ENCODE data around the gene SSC5D. TPM values are rescaled to one million over a fixed set of nuclear protein-coding genes. Genes with fewer than 3 reads are reported as not detected.
"Not testable (repeated sequence)": the region's sequence is repeated elsewhere in the genome, so short reads cannot be mapped to it uniquely, and the experiment has no call there.

The SSC5D gene
- polyA plus RNA-seq, 3 donors = 0.08 TPM; not detected in 2

- H3K27me3 Mint-ChIP-seq (ENCODE audit: low read depth in 3 of 3) = peaks cover 14 to 23% (median 21%) of the 10 kb centered on the region in 3 donors
- Histone ChIP-seq H3K27ac (ENCODE audit: low read depth in 1 of 2, low read length in 2 of 2) (no peak overlapping the region), H2AFZ (ENCODE audit: insufficient read depth, low read depth, low read length, poor library complexity, severe bottlenecking) (no peak overlapping the region), H3K4me2 (replicated peaks; ENCODE audit: extremely low read depth, low read length, poor library complexity, severe bottlenecking) (no peak overlapping the region), H3K79me2 (ENCODE audit: insufficient read depth, low read length) (no peaks in the 10 kb centered on the region), H4K20me1 (ENCODE audit: insufficient read depth, low read length) (no peaks in the 10 kb centered on the region), H3K36me3 (replicated peaks in 1 of 2; ENCODE audit: control insufficient read depth in 1 of 2, insufficient read depth in 2 of 2, low read length in 2 of 2) (no peaks in the 10 kb centered on the region), H3K27me3 (ENCODE audit: control insufficient read depth in 2 of 2, insufficient read depth in 2 of 2, low read length in 2 of 2) (peaks cover 0 to 9% of the 10 kb centered on the region in 2 donors), H3K4me3 (replicated peaks in 1 of 3; ENCODE audit: low read depth in 2 of 3, low read length in 3 of 3) (no peak overlapping the region), H3K4me1 (ENCODE audit: control insufficient read depth in 1 of 2, insufficient read depth in 2 of 2, low read length in 2 of 2) (no peaks in the 10 kb centered on the region), H3K9ac (ENCODE audit: insufficient read depth, low read length, poor library complexity, severe bottlenecking) (no peak overlapping the region), H3K9me3 (replicated peaks in 1 of 2; ENCODE audit: control insufficient read depth in 1 of 2, insufficient read depth in 1 of 2, low read length in 2 of 2) (no peaks in the 10 kb centered on the region)
- DNase-seq = no peak
- 88% methylated on average over 10 of the region's 11 CpGs for WGBS (ENCODE audit: insufficient coverage)
- no peak overlapping the region for H3K27ac Mint-ChIP-seq
- H3K9me3 Mint-ChIP-seq = peaks cover 0 to 5% (median 0%) of the 10 kb centered on the region in 7 donors
- intact Hi-C loops (cut with micrococcal nuclease) = no loop called here
- no peaks in the 10 kb centered on the region for H3K4me1 Mint-ChIP-seq
- TF ChIP-seq CTCF (IDR thresholded peaks at IDR 0.05) = no peak
- H3K4me3 Mint-ChIP-seq = no peak overlapping the region
- H3K36me3 Mint-ChIP-seq = no peaks in the 10 kb centered on the region
Measured at GRCh38 chr19:55495646-55496349, 7.6 kb downstream of the SSC5D start.

GRCh38 chr19:55496820-55497219, 8.6 kb downstream of the SSC5D start:
- H3K9ac ChIP-seq (ENCODE audit: insufficient read depth, low read length, poor library complexity, severe bottlenecking); H3K27ac Mint-ChIP-seq; H3K9me3 Mint-ChIP-seq; H3K4me1 Mint-ChIP-seq; H4K20me1 ChIP-seq (ENCODE audit: insufficient read depth, low read length); DNase-seq; H2AFZ ChIP-seq (ENCODE audit: insufficient read depth, low read depth, low read length, poor library complexity, severe bottlenecking); H3K9me3 ChIP-seq (replicated peaks in 1 of 2; ENCODE audit: control insufficient read depth in 1 of 2, insufficient read depth in 1 of 2, low read length in 2 of 2); H3K4me3 Mint-ChIP-seq; intact Hi-C loops (cut with micrococcal nuclease); H3K27me3 ChIP-seq (ENCODE audit: control insufficient read depth in 2 of 2, insufficient read depth in 2 of 2, low read length in 2 of 2); H3K4me1 ChIP-seq (ENCODE audit: control insufficient read depth in 1 of 2, insufficient read depth in 2 of 2, low read length in 2 of 2); H3K79me2 ChIP-seq (ENCODE audit: insufficient read depth, low read length); H3K36me3 Mint-ChIP-seq; H3K27ac ChIP-seq (ENCODE audit: low read depth in 1 of 2, low read length in 2 of 2); H3K36me3 ChIP-seq (replicated peaks in 1 of 2; ENCODE audit: control insufficient read depth in 1 of 2, insufficient read depth in 2 of 2, low read length in 2 of 2); H3K4me2 ChIP-seq (replicated peaks; ENCODE audit: extremely low read depth, low read length, poor library complexity, severe bottlenecking); H3K4me3 ChIP-seq (replicated peaks in 1 of 3; ENCODE audit: low read depth in 2 of 3, low read length in 3 of 3): not testable (repeated sequence)
- 91% methylated on average over 4 of the region's 10 CpGs for WGBS (ENCODE audit: insufficient coverage)
- peaks cover 12 to 22% (median 18%) of the 10 kb centered on the region in 3 donors for H3K27me3 Mint-ChIP-seq (ENCODE audit: low read depth in 3 of 3)
